ENCODE results near the gene DKK2. TPM values are rescaled to one million over a fixed set of nuclear protein-coding genes. Genes with fewer than 3 reads are reported as not detected.

DKK2 gene
- total and polyA plus RNA-seq, 2 donors (not counting 3 experiments of a cell fraction or from before 2014, with no cell fraction given), result 0.14 to 0.24 TPM

GRCh38 chr4:107011312-107011711, 24.8 kb downstream of the DKK2 start:
- POLR2A ChIA-PET, result no interaction called here
- H3K4me2 ChIP-seq (ENCODE audit: insufficient read depth, low read length), result no peak overlapping the region

More at GRCh38 chr4:107011312-107011711, 24.8 kb downstream of the DKK2 start:
- H3K79me2 ChIP-seq (ENCODE audit: control insufficient read depth, insufficient read depth, low read length), result no peaks in the 10 kb centered on the region
- H3K4me1 ChIP-seq (ENCODE audit: control insufficient read depth, extremely low read depth, insufficient read depth, low read length), result no peaks in the 10 kb centered on the region
- H3K9ac ChIP-seq (replicated peaks; ENCODE audit: extremely low read depth, insufficient read depth, low read length), result no peak overlapping the region
- no peak overlapping the region for H3K27ac ChIP-seq (ENCODE audit: insufficient read depth, low read depth, low read length)
- no peak overlapping the region for H2AFZ ChIP-seq (ENCODE audit: low read depth, low read length)
- TF ChIP-seq MAX (IDR thresholded peaks at IDR 0.05; ENCODE audit: insufficient read depth, insufficient read length) (no peak), MYC (IDR thresholded peaks at IDR 0.05; ENCODE audit: low read depth, low read length) (no peak), FOS (IDR thresholded peaks at IDR 0.05; ENCODE audit: borderline replicate concordance, insufficient read depth, low read length) (no peak), EZH2 (IDR thresholded peaks at IDR 0.05; ENCODE audit: borderline replicate concordance, low read depth, low read length, severe bottlenecking) (no peak), JUN (IDR thresholded peaks at IDR 0.05; ENCODE audit: borderline replicate concordance, insufficient read depth, insufficient read length, low read depth) (no peak), POLR2AphosphoS5 (IDR thresholded peaks at IDR 0.05; ENCODE audit: insufficient read depth, low read depth, low read length) (no peak), CTCF (IDR thresholded peaks at IDR 0.05; ENCODE audit: extremely low read depth in 1 of 2, insufficient read depth in 1 of 2, low read depth in 1 of 2, low read length in 2 of 2) (no peak), POLR2A (IDR thresholded peaks at IDR 0.05; ENCODE audit: low read depth, low read length) (no peak), GATA2 (IDR thresholded peaks at IDR 0.05; ENCODE audit: insufficient read depth, insufficient read length, low read depth, low read length) (no peak)
- no TSS peak for BruUV-seq (replicated peaks)
- intact Hi-C loops (cut with micrococcal nuclease) (no loop called here), dilution Hi-C loops (cut with MboI; ENCODE audit: extremely low pct_ligation_motif_present, low sequenced_read_pairs) (no loop called here)
- CTCF ChIA-PET, result interaction anchor here (1.0 kb wide), 1 partner anchor 13 kb away, joined by 3 read pairs; no protein-coding TSS in a partner anchor
- no peaks in the 10 kb centered on the region for H3K36me3 ChIP-seq (ENCODE audit: control insufficient read depth in 2 of 2, extremely low read depth in 1 of 2, insufficient read depth in 2 of 2, low read length in 2 of 2)
- no peak for FAIRE-seq
- DNase-seq (ENCODE audit: low read depth, low spot score), result no peak
- no peaks in the 10 kb centered on the region for H3K9me1 ChIP-seq (replicated peaks; ENCODE audit: control insufficient read depth, extremely low read depth, insufficient read depth, low read length)
- no peak overlapping the region for H3K4me3 ChIP-seq (replicated peaks in 1 of 3; ENCODE audit: insufficient read depth in 1 of 3, low read depth in 1 of 3, low read length in 3 of 3)
- no peaks in the 10 kb centered on the region for H3K27me3 ChIP-seq (ENCODE audit: control insufficient read depth in 2 of 2, insufficient read depth in 2 of 2, low read length in 2 of 2)
- no peaks in the 10 kb centered on the region for H3K9me3 ChIP-seq (replicated peaks; ENCODE audit: control insufficient read depth, insufficient read depth, low read length)
- H4K20me1 ChIP-seq (replicated peaks; ENCODE audit: control insufficient read depth, extremely low read depth, insufficient read depth, low read length), result no peaks in the 10 kb centered on the region
